ENCODE results near the gene REN.

REN gene

GRCh38 chr1:204162494-204163074 lies 3.6 kb downstream of the REN start:
- no peak overlapping the region for H3K4me2 ChIP-seq (ENCODE audit: low read length)
- H2AFZ ChIP-seq (ENCODE audit: low read length): no peak overlapping the region

GRCh38 chr1:204161609-204162493 lies 4.3 kb downstream of the REN start:
- Histone ChIP-seq H3K9me3 (ENCODE audit: low read length) (no peaks in the 10 kb centered on the region), H3K9ac (ENCODE audit: low read length) (no peak overlapping the region), H3K9me2 (ENCODE audit: low read depth, low read length) (no peaks in the 10 kb centered on the region), H3F3A (ENCODE audit: insufficient read depth, low read length) (no peaks in the 10 kb centered on the region), H3K27me3 (ENCODE audit: insufficient read depth, low read length) (0 out of 2 replicates have a peak, but pooled peaks cover 4% of the 10 kb centered on the region), H3K4me2 (ENCODE audit: low read length) (no peak overlapping the region), H2AFZ (ENCODE audit: low read length) (no peak overlapping the region), H3K4me1 (ENCODE audit: insufficient read depth, low read length, severe bottlenecking) (no peaks in the 10 kb centered on the region), H3K27ac (ENCODE audit: low read depth, low read length, poor library complexity, severe bottlenecking) (no peak overlapping the region), H4K20me1 (ENCODE audit: insufficient read depth, low read length) (no peaks in the 10 kb centered on the region), H3K4me3 (ENCODE audit: low read depth, low read length, poor library complexity, severe bottlenecking) (no peak overlapping the region), H3K79me2 (ENCODE audit: insufficient read depth, low read length) (no peaks in the 10 kb centered on the region), H3K36me3 (ENCODE audit: insufficient read depth, low read length) (no peaks in the 10 kb centered on the region)
- TF ChIP-seq EZH2 (IDR thresholded peaks at IDR 0.05; ENCODE audit: borderline replicate concordance, low read length) (no peak), CTCF (IDR thresholded peaks at IDR 0.05; ENCODE audit: low read length) (no peak)

More at GRCh38 chr1:204162494-204163074, 3.6 kb downstream of the REN start:
- H3K9ac ChIP-seq (ENCODE audit: low read length): no peak overlapping the region
- no peaks in the 10 kb centered on the region for H3K9me3 ChIP-seq (ENCODE audit: low read length)
- H3K27me3 ChIP-seq (ENCODE audit: insufficient read depth, low read length): 0 out of 2 replicates have a peak, but pooled peaks cover 4% of the 10 kb centered on the region
- no peaks in the 10 kb centered on the region for H3K9me2 ChIP-seq (ENCODE audit: low read depth, low read length)
- no peaks in the 10 kb centered on the region for H3F3A ChIP-seq (ENCODE audit: insufficient read depth, low read length)
- no peaks in the 10 kb centered on the region for H3K79me2 ChIP-seq (ENCODE audit: insufficient read depth, low read length)
- H3K4me1 ChIP-seq (ENCODE audit: insufficient read depth, low read length, severe bottlenecking): no peaks in the 10 kb centered on the region
- no peak overlapping the region for H3K4me3 ChIP-seq (ENCODE audit: low read depth, low read length, poor library complexity, severe bottlenecking)
- no peaks in the 10 kb centered on the region for H3K36me3 ChIP-seq (ENCODE audit: insufficient read depth, low read length)
- H3K27ac ChIP-seq (ENCODE audit: low read depth, low read length, poor library complexity, severe bottlenecking): no peak overlapping the region
- TF ChIP-seq CTCF (IDR thresholded peaks at IDR 0.05; ENCODE audit: low read length) (peak; percentile 95), EZH2 (IDR thresholded peaks at IDR 0.05; ENCODE audit: borderline replicate concordance, low read length) (no peak)
- H4K20me1 ChIP-seq (ENCODE audit: insufficient read depth, low read length): no peaks in the 10 kb centered on the region

- H3K79me2 ChIP-seq (ENCODE audit: insufficient read depth, low read length): no peaks in the 10 kb centered on the region
- no peaks in the 10 kb centered on the region for H3K9me3 ChIP-seq (ENCODE audit: low read length)
- H3K9ac ChIP-seq (ENCODE audit: low read length): no peak overlapping the region
- H2AFZ ChIP-seq (ENCODE audit: low read length): no peak overlapping the region
- TF ChIP-seq EZH2 (IDR thresholded peaks at IDR 0.05; ENCODE audit: borderline replicate concordance, low read length) (no peak), CTCF (IDR thresholded peaks at IDR 0.05; ENCODE audit: low read length) (no peak)
- H3K36me3 ChIP-seq (ENCODE audit: insufficient read depth, low read length): no peaks in the 10 kb centered on the region
- H4K20me1 ChIP-seq (ENCODE audit: insufficient read depth, low read length): no peaks in the 10 kb centered on the region
- H3K4me3 ChIP-seq (ENCODE audit: low read depth, low read length, poor library complexity, severe bottlenecking): no peak overlapping the region
- H3F3A ChIP-seq (ENCODE audit: insufficient read depth, low read length): no peaks in the 10 kb centered on the region
- no peaks in the 10 kb centered on the region for H3K4me1 ChIP-seq (ENCODE audit: insufficient read depth, low read length, severe bottlenecking)
- H3K27ac ChIP-seq (ENCODE audit: low read depth, low read length, poor library complexity, severe bottlenecking): no peak overlapping the region
- H3K9me2 ChIP-seq (ENCODE audit: low read depth, low read length): no peaks in the 10 kb centered on the region
- 0 out of 2 replicates have a peak, but pooled peaks cover 4% of the 10 kb centered on the region for H3K27me3 ChIP-seq (ENCODE audit: insufficient read depth, low read length)
- H3K4me2 ChIP-seq (ENCODE audit: low read length): no peak overlapping the region
These were observed 8.2 kb downstream of the REN start for GRCh38 chr1:204157962-204158361.
